ENCODE measurements around the gene OSBPL8. TPM values are rescaled to one million over a fixed set of nuclear protein-coding genes. Genes with fewer than 3 reads are reported as not detected.

Gene OSBPL8
- total and polyA plus RNA-seq, 10 of the 15 experiments (the other 5 are each of a cell fraction or from before 2014, with no cell fraction given) = 10.4 to 58.0 (median 32.0) TPM

- ChIA-PET POLR2A (no interaction called here), SMC1A (ENCODE audit: uncharacterized antibody, unreplicated experiment) (no interaction called here), RAD21 (ENCODE audit: unreplicated experiment) (no interaction called here), CTCF (interaction anchor here (1.1 kb wide), 1 partner anchor 16 kb away, joined by 3 read pairs; no protein-coding TSS in a partner anchor)
- no peak overlapping the region for H3K9ac ChIP-seq (ENCODE audit: control insufficient read depth, insufficient read depth, low read length)
- no peaks in the 10 kb centered on the region for H3K27me3 ChIP-seq (replicated peaks in 1 of 2; ENCODE audit: control insufficient read depth in 2 of 2, insufficient read depth in 2 of 2, low read length in 1 of 2)
- no peaks in the 10 kb centered on the region for H4K20me1 ChIP-seq (ENCODE audit: control insufficient read depth, insufficient read depth)
- intact Hi-C loops (cut with micrococcal nuclease; ENCODE audit: unreplicated experiment) = no loop called here
- DNase-seq (ENCODE audit: low read depth, low spot score) = no peak
- no peak overlapping the region for H3K4me3 ChIP-seq
- 93% methylated on average over 1 of the region's 1 CpG for WGBS (ENCODE audit: insufficient coverage, insufficient replicate concordance, low lambda C conversion rate, missing lambda C conversion rate)
- H3K27ac ChIP-seq (ENCODE audit: control insufficient read depth, insufficient read depth) = no peak overlapping the region
- H3K9me3 ChIP-seq (replicated peaks; ENCODE audit: control insufficient read depth, insufficient read depth, low read length) = no peaks in the 10 kb centered on the region; the same call in 1 of the 3 replicates
- no peaks in the 10 kb centered on the region for H3K4me1 ChIP-seq (ENCODE audit: control insufficient read depth, insufficient read depth, low read length)
- TF ChIP-seq HDAC6 (IDR thresholded peaks at IDR 0.05; ENCODE audit: unreplicated experiment) (no peak), ELK1 (IDR thresholded peaks at IDR 0.05; ENCODE audit: low read depth, low read length) (no peak), NR2C2 (IDR thresholded peaks at IDR 0.05; ENCODE audit: borderline replicate concordance, control insufficient read depth, insufficient read length, low read depth) (no peak)
- no peak for ATAC-seq
- BruUV-seq (replicated peaks) = no TSS peak
- peaks cover 0 to 8% of the 10 kb centered on the region in 2 experiments; a peak in 2 of 4 replicates for H3K36me3 ChIP-seq (ENCODE audit: control insufficient read depth in 2 of 2, insufficient read depth in 2 of 2, low read length in 1 of 2)
- in situ Hi-C loops (cut with MboI) = no loop called here
- H3K4me2 ChIP-seq (ENCODE audit: control insufficient read depth, insufficient read depth) = no peak overlapping the region
- H3K79me2 ChIP-seq (ENCODE audit: control insufficient read depth, insufficient read depth, low read length) = no peaks in the 10 kb centered on the region
- H2AFZ ChIP-seq (ENCODE audit: control insufficient read depth, low read depth, low read length) = no peak overlapping the region
- FAIRE-seq = no peak
These were observed 68.3 kb downstream of the OSBPL8 start for GRCh38 chr12:76491292-76491691.

- FAIRE-seq (no peak), DNase-seq (ENCODE audit: low read depth, low spot score) (no peak), ATAC-seq (no peak)
- POLR2A ChIA-PET = no interaction called here
- SMC1A ChIA-PET (ENCODE audit: uncharacterized antibody, unreplicated experiment) = interaction anchor here (0.7 to 1.2 kb wide), 2 partner anchors 12 to 963 kb away, joined by 3 to 4 read pairs; no protein-coding TSS in a partner anchor
- Histone ChIP-seq H2AFZ (ENCODE audit: control insufficient read depth, low read depth, low read length) (no peak overlapping the region), H4K20me1 (ENCODE audit: control insufficient read depth, insufficient read depth) (no peaks in the 10 kb centered on the region), H3K27ac (ENCODE audit: control insufficient read depth, insufficient read depth) (no peak overlapping the region), H3K36me3 (ENCODE audit: control insufficient read depth in 2 of 2, insufficient read depth in 2 of 2, low read length in 1 of 2) (peaks cover 0 to 8% of the 10 kb centered on the region in 2 experiments; a peak in 2 of 4 replicates), H3K79me2 (ENCODE audit: control insufficient read depth, insufficient read depth, low read length) (no peaks in the 10 kb centered on the region), H3K4me1 (ENCODE audit: control insufficient read depth, insufficient read depth, low read length) (no peaks in the 10 kb centered on the region), H3K4me2 (ENCODE audit: control insufficient read depth, insufficient read depth) (no peak overlapping the region), H3K4me3 (no peak overlapping the region), H3K9me3 (replicated peaks; ENCODE audit: control insufficient read depth, insufficient read depth, low read length) (no peaks in the 10 kb centered on the region; the same call in 1 of the 3 replicates), H3K9ac (ENCODE audit: control insufficient read depth, insufficient read depth, low read length) (no peak overlapping the region), H3K27me3 (replicated peaks in 1 of 2; ENCODE audit: control insufficient read depth in 2 of 2, insufficient read depth in 2 of 2, low read length in 1 of 2) (no peaks in the 10 kb centered on the region)
- intact Hi-C loops (cut with micrococcal nuclease; ENCODE audit: unreplicated experiment) (no loop called here), in situ Hi-C loops (cut with MboI) (no loop called here)
- CTCF ChIA-PET = no interaction called here
- BruUV-seq (replicated peaks) = no TSS peak
- 100% methylated on average over 4 of the region's 4 CpGs for WGBS (ENCODE audit: insufficient coverage, insufficient replicate concordance, low lambda C conversion rate, missing lambda C conversion rate)
- RAD21 ChIA-PET (ENCODE audit: unreplicated experiment) = no interaction called here
- TF ChIP-seq NFYB (IDR thresholded peaks at IDR 0.05; ENCODE audit: insufficient read depth, low read depth, low read length) (no peak), ZNF24 (IDR thresholded peaks at IDR 0.05) (no peak), CREB1 (IDR thresholded peaks at IDR 0.05; ENCODE audit: low read depth) (no peak), SMAD5 (IDR thresholded peaks at IDR 0.05; ENCODE audit: low read depth) (no peak), EED (IDR thresholded peaks at IDR 0.05; ENCODE audit: low read depth) (no peak), MYB (IDR thresholded peaks at IDR 0.05; ENCODE audit: borderline replicate concordance, low read depth, low read length) (no peak), CHD4 (IDR thresholded peaks at IDR 0.05) (no peak), JUND (IDR thresholded peaks at IDR 0.05; ENCODE audit: low read depth, low read length) (no peak), IKZF2 (IDR thresholded peaks at IDR 0.05) (no peak), MTA2 (IDR thresholded peaks at IDR 0.05; ENCODE audit: low read depth) (no peak), SIX5 (IDR thresholded peaks at IDR 0.05; ENCODE audit: low read depth, low read length, severe bottlenecking) (no peak)
- TF ChIP-seq, protein P1, sequence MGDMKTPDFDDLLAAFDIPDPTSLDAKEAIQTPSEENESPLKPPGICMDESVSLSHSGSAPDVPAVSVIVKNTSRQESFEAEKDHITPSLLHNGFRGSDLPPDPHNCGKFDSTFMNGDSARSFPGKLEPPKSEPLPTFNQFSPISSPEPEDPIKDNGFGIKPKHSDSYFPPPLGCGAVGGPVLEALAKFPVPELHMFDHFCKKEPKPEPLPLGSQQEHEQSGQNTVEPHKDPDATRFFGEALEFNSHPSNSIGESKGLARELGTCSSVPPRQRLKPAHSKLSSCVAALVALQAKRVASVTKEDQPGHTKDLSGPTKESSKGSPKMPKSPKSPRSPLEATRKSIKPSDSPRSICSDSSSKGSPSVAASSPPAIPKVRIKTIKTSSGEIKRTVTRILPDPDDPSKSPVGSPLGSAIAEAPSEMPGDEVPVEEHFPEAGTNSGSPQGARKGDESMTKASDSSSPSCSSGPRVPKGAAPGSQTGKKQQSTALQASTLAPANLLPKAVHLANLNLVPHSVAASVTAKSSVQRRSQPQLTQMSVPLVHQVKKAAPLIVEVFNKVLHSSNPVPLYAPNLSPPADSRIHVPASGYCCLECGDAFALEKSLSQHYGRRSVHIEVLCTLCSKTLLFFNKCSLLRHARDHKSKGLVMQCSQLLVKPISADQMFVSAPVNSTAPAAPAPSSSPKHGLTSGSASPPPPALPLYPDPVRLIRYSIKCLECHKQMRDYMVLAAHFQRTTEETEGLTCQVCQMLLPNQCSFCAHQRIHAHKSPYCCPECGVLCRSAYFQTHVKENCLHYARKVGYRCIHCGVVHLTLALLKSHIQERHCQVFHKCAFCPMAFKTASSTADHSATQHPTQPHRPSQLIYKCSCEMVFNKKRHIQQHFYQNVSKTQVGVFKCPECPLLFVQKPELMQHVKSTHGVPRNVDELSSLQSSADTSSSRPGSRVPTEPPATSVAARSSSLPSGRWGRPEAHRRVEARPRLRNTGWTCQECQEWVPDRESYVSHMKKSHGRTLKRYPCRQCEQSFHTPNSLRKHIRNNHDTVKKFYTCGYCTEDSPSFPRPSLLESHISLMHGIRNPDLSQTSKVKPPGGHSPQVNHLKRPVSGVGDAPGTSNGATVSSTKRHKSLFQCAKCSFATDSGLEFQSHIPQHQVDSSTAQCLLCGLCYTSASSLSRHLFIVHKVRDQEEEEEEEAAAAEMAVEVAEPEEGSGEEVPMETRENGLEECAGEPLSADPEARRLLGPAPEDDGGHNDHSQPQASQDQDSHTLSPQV (IDR thresholded peaks at IDR 0.05) = no peak
These were observed 68.8 kb downstream of the OSBPL8 start for GRCh38 chr12:76490763-76491162.

Data from GM12878 (cell line).